ENCODE results near the gene E2F2.

E2F2 gene

DNA sequence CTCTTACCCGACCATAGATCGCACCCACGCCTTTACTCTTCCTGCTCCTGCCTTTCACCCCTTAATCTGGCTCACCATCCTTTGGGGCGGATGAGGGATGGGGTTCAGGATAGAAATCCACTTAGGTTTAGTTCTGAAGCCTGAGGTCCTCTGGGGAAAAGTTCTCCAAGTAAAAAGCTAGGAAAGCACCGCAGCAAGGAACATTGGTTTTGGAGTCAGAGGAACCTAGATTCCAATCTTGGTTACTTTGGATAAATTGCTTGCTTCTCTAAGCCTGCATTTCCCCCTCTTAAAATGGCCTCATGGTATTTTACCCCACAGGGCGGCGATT is 46.1 kb downstream of the E2F2 start:
- H3K4me3 ChIP-seq (ENCODE audit: low read depth, low read length), result no peak overlapping the region
- TF ChIP-seq, protein P1, sequence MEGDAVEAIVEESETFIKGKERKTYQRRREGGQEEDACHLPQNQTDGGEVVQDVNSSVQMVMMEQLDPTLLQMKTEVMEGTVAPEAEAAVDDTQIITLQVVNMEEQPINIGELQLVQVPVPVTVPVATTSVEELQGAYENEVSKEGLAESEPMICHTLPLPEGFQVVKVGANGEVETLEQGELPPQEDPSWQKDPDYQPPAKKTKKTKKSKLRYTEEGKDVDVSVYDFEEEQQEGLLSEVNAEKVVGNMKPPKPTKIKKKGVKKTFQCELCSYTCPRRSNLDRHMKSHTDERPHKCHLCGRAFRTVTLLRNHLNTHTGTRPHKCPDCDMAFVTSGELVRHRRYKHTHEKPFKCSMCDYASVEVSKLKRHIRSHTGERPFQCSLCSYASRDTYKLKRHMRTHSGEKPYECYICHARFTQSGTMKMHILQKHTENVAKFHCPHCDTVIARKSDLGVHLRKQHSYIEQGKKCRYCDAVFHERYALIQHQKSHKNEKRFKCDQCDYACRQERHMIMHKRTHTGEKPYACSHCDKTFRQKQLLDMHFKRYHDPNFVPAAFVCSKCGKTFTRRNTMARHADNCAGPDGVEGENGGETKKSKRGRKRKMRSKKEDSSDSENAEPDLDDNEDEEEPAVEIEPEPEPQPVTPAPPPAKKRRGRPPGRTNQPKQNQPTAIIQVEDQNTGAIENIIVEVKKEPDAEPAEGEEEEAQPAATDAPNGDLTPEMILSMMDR (IDR thresholded peaks at IDR 0.05; ENCODE audit: low read depth, low read length, missing control alignments), result no peak
- DNase-seq (ENCODE audit: low read depth), result no peak

DNA sequence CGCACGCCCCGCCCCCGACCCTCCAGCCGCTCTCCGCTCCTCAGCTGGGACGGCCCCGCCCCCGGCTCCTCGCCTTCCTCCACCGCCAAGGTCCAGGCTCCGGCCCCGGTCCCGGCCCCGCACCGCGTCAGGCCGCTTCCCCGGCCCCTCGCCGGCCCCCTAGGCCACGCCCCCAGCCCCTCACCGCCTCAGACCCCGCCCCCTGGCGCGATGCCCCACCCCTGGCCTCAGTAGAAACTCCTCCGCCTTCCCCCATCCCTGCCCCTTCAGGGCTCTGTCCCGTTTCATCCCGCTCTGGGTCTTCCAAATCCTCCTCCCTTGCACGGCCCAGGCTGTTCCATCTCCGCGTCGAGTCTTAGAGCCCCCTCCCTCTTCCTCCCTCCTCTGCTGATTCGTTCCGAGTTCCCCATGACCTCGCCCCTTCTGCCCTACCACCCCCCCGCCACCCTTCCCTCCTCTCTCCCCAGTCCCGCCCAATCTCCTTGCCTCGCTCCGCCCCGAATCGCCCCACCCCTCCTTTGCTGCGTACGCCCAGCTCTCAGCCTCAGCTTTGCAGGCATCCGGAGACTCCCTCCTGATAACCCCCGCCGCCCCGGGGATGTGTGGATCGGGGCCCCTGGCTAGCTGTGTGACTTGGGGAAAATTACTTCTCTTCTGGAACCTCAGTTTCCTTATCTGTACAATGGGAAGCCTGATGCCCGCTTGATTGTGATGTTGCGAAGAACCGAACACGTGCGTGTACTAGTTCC is 46.6 kb downstream of the E2F2 start:
- TF ChIP-seq, protein P1 (IDR thresholded peaks at IDR 0.05; ENCODE audit: low read depth, low read length, missing control alignments), result no peak
- H3K4me3 ChIP-seq (ENCODE audit: low read depth, low read length), result peak overlapping the region; percentile 49
- peak; percentile 42 for DNase-seq (ENCODE audit: low read depth)

DNA sequence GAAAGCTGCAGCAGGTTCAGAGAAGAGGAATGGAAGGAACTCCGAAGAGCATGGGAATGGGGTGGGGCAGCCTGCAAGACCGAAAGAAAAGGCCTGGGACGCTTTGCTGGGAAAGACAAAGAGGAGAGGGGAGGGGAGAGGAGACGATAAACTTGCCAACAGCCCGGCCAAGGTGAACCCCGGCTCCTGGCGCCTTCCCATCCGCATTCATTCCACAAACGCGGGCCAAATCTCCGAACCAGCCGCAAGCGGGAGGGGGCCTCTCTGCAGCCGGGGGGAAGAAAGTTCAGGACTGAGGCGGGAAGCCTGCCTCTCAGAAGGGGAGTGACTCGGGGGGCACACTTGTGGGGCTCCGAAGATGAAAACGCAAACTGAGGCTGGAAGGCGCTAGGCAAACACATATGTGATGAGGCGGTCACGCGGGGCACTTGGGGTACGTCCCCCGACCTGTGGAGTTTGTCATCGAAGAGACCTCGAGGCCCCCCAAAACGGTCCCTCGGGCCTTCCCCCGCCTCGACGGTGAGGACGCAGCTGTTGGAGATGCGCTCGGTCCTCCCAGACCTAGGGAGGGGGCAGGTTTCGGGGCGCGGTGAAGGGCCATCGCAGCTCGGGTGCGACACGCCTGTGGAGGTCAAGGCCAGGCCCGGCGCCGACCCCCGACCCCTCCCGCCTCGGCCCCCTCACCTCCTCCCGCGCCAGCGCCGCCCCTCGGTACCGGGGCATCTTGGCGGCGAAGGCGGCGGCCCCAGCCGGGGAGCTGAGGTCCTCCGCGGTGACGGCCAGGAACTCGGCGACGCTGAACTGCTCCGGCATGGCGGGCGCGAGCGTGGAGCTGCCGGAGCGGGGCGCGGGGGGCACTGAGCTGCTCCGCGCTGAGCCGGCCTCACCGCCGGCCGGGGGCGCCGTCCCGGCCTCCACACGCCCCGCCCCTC is 47.4 kb downstream of the E2F2 start, which contains the start of gene ASAP3:
Gene ASAP3 (minus strand): TSS at position 859 of the 932 bp plus-strand sequence. CDS start 46 bp downstream, at position 813.
- peak within 1 kb of the TSS; percentile 49 for H3K4me3 ChIP-seq (ENCODE audit: low read depth, low read length)
- TF ChIP-seq, protein P1 (IDR thresholded peaks at IDR 0.05; ENCODE audit: low read depth, low read length, missing control alignments), result peak; percentile 14
- no peak for DNase-seq (ENCODE audit: low read depth)

DNA sequence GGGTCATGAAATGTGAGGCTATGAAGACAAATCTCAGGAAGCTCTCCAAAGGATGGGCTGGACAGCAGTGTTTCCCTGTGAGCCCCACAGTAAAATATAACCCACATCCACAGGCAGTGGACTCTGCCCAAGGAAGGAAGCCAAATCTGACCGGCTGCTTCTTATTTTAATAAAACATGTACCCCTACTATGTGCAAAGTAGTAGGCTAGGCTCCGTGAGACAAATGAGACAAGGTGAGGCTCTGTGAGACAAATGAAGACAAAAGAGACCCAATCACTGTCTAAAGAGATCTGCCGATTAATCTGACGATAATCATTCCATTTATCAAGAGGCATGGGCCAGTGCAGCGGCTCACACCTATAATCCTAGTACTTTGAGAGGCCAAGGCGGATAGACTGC is 49.1 kb downstream of the E2F2 start:
- H3K4me3 ChIP-seq (ENCODE audit: low read depth, low read length), result no peak overlapping the region
- TF ChIP-seq, protein P1 (IDR thresholded peaks at IDR 0.05; ENCODE audit: low read depth, low read length, missing control alignments), result no peak
- DNase-seq (ENCODE audit: low read depth), result no peak

DNA sequence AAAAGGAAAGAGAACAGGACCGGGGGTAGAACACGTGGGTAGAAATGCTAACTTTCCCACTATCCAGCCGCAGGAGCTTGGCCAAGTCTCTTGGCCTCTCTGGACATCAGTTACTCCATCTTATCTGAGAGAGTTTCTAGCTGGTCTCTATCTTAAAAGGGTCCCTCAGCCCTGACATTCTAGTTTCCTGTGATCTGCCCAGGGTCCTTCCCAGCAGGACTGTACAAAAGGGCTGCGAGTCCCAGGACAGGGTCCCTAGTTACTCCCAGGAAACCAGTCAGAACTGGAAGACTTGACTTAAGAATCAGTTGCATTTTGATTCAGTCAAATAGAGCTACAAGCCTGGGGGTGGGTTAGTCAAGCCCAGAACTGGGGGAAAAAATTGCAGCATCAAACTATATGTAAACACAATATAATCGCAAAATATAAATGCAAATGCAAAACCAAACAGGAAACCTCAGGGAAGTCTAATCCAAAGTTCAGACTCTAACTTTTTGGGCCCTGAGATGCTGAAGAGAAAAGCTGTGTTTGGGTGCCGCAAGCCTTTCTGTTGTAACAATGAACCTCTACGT is 49.9 kb downstream of the E2F2 start:
- no peak overlapping the region for H3K4me3 ChIP-seq (ENCODE audit: low read depth, low read length)
- TF ChIP-seq, protein P1 (IDR thresholded peaks at IDR 0.05; ENCODE audit: low read depth, low read length, missing control alignments), result no peak
- no peak for DNase-seq (ENCODE audit: low read depth)

DNA sequence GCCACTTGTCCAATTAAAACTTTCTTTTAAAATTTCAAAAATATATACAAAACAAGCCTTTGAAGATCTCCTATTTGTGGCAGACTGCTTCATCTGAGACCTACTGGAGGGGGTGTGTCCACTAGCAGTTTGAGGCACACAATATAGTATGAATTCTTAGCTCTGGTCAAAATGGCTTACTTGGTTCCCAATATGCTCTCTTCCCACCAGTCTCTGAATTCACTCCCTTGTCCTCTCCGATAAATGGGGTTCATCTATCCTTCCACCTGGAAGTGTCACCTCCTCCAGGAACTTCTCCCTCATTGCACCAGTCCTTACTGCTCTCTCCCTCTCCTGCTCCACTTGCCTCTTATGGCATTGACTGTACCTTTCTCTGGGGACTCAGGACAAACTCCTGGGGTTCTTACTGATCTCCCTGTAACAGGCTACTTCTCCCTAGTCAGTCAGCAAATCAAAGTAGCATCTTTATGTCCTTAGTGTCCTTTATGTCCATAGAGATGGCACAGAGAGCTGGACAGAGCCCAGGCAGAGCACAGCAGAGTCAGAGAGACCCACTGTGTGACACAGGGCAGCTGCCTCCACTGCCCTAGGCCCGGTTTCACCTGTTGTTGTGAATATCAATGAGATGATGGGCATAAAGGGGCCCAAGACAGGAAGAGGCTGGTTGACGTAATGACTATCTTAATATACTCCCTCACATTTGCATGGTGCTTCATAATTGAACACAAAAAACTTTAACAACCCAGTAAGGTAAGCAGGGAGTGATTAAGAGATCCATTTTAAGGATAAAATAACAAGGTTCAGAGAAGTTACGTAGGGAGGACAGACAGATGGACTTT is 50.6 kb downstream of the E2F2 start:
- no peak for DNase-seq (ENCODE audit: low read depth)
- TF ChIP-seq, protein P1 (IDR thresholded peaks at IDR 0.05; ENCODE audit: low read depth, low read length, missing control alignments), result no peak
- H3K4me3 ChIP-seq (ENCODE audit: low read depth, low read length), result no peak overlapping the region
